SK-N-MC (cell line): ENCODE results near the gene TNIK.
"Not testable (repeated sequence)": the region's sequence is repeated elsewhere in the genome, so short reads cannot be mapped to it uniquely, and the experiment has no call there.

Experiments
- DNase-seq: peaks from one replicate; pipeline ENCODE4 v3.0.0-alpha.2; 2011; ENCODE audit warnings: low read depth, low spot score
- H3K27ac ChIP-seq: fragments of 200-600 bp; sonication (generic); 2 replicates; pipeline ENCODE4 v1.5.1; 2016; ENCODE audit warnings: mixed run types
- H3K36me3 ChIP-seq: fragments of 200-600 bp; sonication (generic); 2 replicates; pipeline ENCODE4 v1.6.1; 2017; ENCODE audit warnings: antibody characterized with exemption, low read length, mixed read lengths; ENCODE audit not compliant: insufficient read depth
- H3K4me3 ChIP-seq: fragments of 200-600 bp; sonication (generic); 2 replicates; pipeline ENCODE4 v1.5.1; 2016
- H3K9ac ChIP-seq: fragments of 200-600 bp; sonication (generic); 2 replicates; pipeline ENCODE4 v1.8.0; 2017; ENCODE audit warnings: mixed run types, mixed read lengths; ENCODE audit not compliant: insufficient read length
- H3K9me3 ChIP-seq: fragments of 200-600 bp; sonication (generic); 2 replicates; pipeline ENCODE4 v1.6.1; 2017; ENCODE audit warnings: low read depth, mild to moderate bottlenecking, antibody characterized with exemption, low read length, moderate library complexity, mixed read lengths
- EZH2 ChIP-seq: fragments of 200-600 bp; sonication (generic); IDR thresholded peaks from one replicate; pipeline ENCODE4 v1.6.1; 2017; ENCODE audit warnings: antibody characterized with exemption
- FOXP2 ChIP-seq: optimal IDR thresholded peaks from 2 replicates; pipeline ENCODE3; 2011; ENCODE audit warnings: mild to moderate bottlenecking, moderate library complexity; ENCODE audit not compliant: insufficient read depth; ENCODE audit errors: extremely low read length, control extremely low read depth
- POLR2AphosphoS5 ChIP-seq: IDR thresholded peaks from 2 replicates; pipeline ENCODE4 v1.6.1; 2012; ENCODE audit warnings: mild to moderate bottlenecking, low read depth, low read length, borderline replicate concordance

The TNIK gene

GRCh38 chr3:171313702-171314101 lies 146.5 kb downstream of the TNIK start:
- Histone ChIP-seq H3K9ac (no peak overlapping the region), H3K36me3 (no peaks in the 10 kb centered on the region), H3K27ac (no peak overlapping the region), H3K4me3 (no peak overlapping the region), H3K9me3 (no peaks in the 10 kb centered on the region; the same call in 1 of the 2 replicates)
- no peak for TF ChIP-seq POLR2AphosphoS5
- no peak for TF ChIP-seq FOXP2
- TF ChIP-seq EZH2: no peak
- DNase-seq: no peak

- TF ChIP-seq EZH2 (no peak), FOXP2 (no peak), POLR2AphosphoS5 (no peak)
- DNase-seq: no peak
Observed at GRCh38 chr3:171312741-171313140, 147.5 kb downstream of the TNIK start.

GRCh38 chr3:171311784-171312183 lies 148.4 kb downstream of the TNIK start:
- DNase-seq: no peak
- Histone ChIP-seq H3K36me3 (no peaks in the 10 kb centered on the region), H3K27ac (no peak overlapping the region), H3K9ac (no peak overlapping the region), H3K4me3 (no peak overlapping the region), H3K9me3 (no peaks in the 10 kb centered on the region; the same call in 1 of the 2 replicates)
- TF ChIP-seq FOXP2 (no peak), POLR2AphosphoS5 (no peak), EZH2 (no peak)

More at GRCh38 chr3:171312741-171313140, 147.5 kb downstream of the TNIK start:
- Histone ChIP-seq H3K4me3 (no peak overlapping the region), H3K27ac (no peak overlapping the region), H3K9me3 (no peaks in the 10 kb centered on the region; the same call in 1 of the 2 replicates), H3K36me3 (no peaks in the 10 kb centered on the region), H3K9ac (no peak overlapping the region)

GRCh38 chr3:171309906-171310359 lies 150.3 kb downstream of the TNIK start:
- no peak overlapping the region for H3K4me3 ChIP-seq
- H3K36me3 ChIP-seq: no peaks in the 10 kb centered on the region
- no peak for DNase-seq
- TF ChIP-seq FOXP2 (no peak), POLR2AphosphoS5 (no peak), EZH2 (no peak)
- no peak overlapping the region for H3K9ac ChIP-seq
- H3K27ac ChIP-seq: no peak overlapping the region
- no peaks in the 10 kb centered on the region for H3K9me3 ChIP-seq

- no peak overlapping the region for H3K27ac ChIP-seq
- H3K9ac ChIP-seq: no peak overlapping the region
- H3K36me3 ChIP-seq: no peaks in the 10 kb centered on the region
- H3K9me3 ChIP-seq: no peaks in the 10 kb centered on the region
- DNase-seq: no peak
- H3K4me3 ChIP-seq: no peak overlapping the region
- no peak for TF ChIP-seq POLR2AphosphoS5
- no peak for TF ChIP-seq FOXP2
- TF ChIP-seq EZH2: no peak
Observed at GRCh38 chr3:171307988-171308387, 152.2 kb downstream of the TNIK start.

GRCh38 chr3:171307046-171307585 lies 153.1 kb downstream of the TNIK start:
- H3K9ac ChIP-seq: no peak overlapping the region
- no peaks in the 10 kb centered on the region for H3K36me3 ChIP-seq
- no peak overlapping the region for H3K27ac ChIP-seq
- no peak overlapping the region for H3K4me3 ChIP-seq
- TF ChIP-seq EZH2 (no peak), FOXP2 (no peak), POLR2AphosphoS5 (no peak)
- DNase-seq: no peak
- H3K9me3 ChIP-seq: no peaks in the 10 kb centered on the region

GRCh38 chr3:171306631-171307030 lies 153.6 kb downstream of the TNIK start:
- H3K9ac ChIP-seq: no peak overlapping the region
- H3K36me3 ChIP-seq: no peaks in the 10 kb centered on the region
- no peak for DNase-seq
- no peak overlapping the region for H3K4me3 ChIP-seq
- H3K27ac ChIP-seq: no peak overlapping the region
- no peaks in the 10 kb centered on the region for H3K9me3 ChIP-seq
- TF ChIP-seq POLR2AphosphoS5: no peak
- TF ChIP-seq EZH2: no peak
- no peak for TF ChIP-seq FOXP2

- H3K36me3 ChIP-seq: not testable (repeated sequence)
Observed at GRCh38 chr3:171305823-171306222, 154.4 kb downstream of the TNIK start.

GRCh38 chr3:171304498-171304897 lies 155.7 kb downstream of the TNIK start:
- DNase-seq, H3K9ac ChIP-seq, H3K27ac ChIP-seq, H3K4me3 ChIP-seq, H3K9me3 ChIP-seq, H3K36me3 ChIP-seq: not testable (repeated sequence)

More at GRCh38 chr3:171305823-171306222, 154.4 kb downstream of the TNIK start:
- H3K4me3 ChIP-seq, H3K9ac ChIP-seq, H3K9me3 ChIP-seq, DNase-seq, H3K27ac ChIP-seq: not testable (repeated sequence)

- H3K9ac ChIP-seq, H3K27ac ChIP-seq, H3K4me3 ChIP-seq, H3K36me3 ChIP-seq, DNase-seq, H3K9me3 ChIP-seq: not testable (repeated sequence)
Observed at GRCh38 chr3:171304017-171304416, 156.2 kb downstream of the TNIK start.
